Stimulated activated CD8-positive, alpha-beta memory T cell treated with anti-CD3 and anti-CD28 coated beads, Interleukin-7, amount 100 ng/mL, for 24 hours (primary cell): ENCODE results near the gene PYGM.

Experiments used
- DNase-seq: peaks from one replicate; pipeline ENCODE4 v3.0.0-alpha.2; 2020; ENCODE audit warnings: low read depth

Gene PYGM

GRCh38 chr11:64753380-64754123 lies 6.2 kb downstream of the PYGM start:
- DNase-seq: no peak

- DNase-seq: no peak
Observed at GRCh38 chr11:64753019-64753379, 6.8 kb downstream of the PYGM start.

- DNase-seq: no peak
Observed at GRCh38 chr11:64752175-64752970, 7.4 kb downstream of the PYGM start.

- DNase-seq: no peak
Observed at GRCh38 chr11:64751580-64751979, 8.2 kb downstream of the PYGM start.

- DNase-seq: no peak
Observed at GRCh38 chr11:64751136-64751535, 8.6 kb downstream of the PYGM start.

- no peak for DNase-seq
Observed at GRCh38 chr11:64750361-64751054, 9.3 kb downstream of the PYGM start.

GRCh38 chr11:64747961-64748665 lies 11.7 kb downstream of the PYGM start:
- no peak for DNase-seq

GRCh38 chr11:64746486-64746885 lies 13.3 kb downstream of the PYGM start:
- no peak for DNase-seq

- DNase-seq: no peak
Observed at GRCh38 chr11:64745521-64746328, 14.0 kb downstream of the PYGM start.

- DNase-seq: no peak
Observed at GRCh38 chr11:64745189-64745520, 14.6 kb downstream of the PYGM start.

- DNase-seq: no peak
Observed at GRCh38 chr11:64744544-64745188, 15.1 kb downstream of the PYGM start.

GRCh38 chr11:64743591-64744543 lies 15.9 kb downstream of the PYGM start, which contains the start of gene RASGRP2:
Gene RASGRP2, minus strand, starts transcription at chr11:64744142. Its CDS starts 1,276 bp downstream, at chr11:64742866.
- peak; percentile 61 for DNase-seq

GRCh38 chr11:64742889-64743590 lies 16.7 kb downstream of the PYGM start:
- DNase-seq: no peak

- DNase-seq: no peak
Observed at GRCh38 chr11:64742087-64742888, 17.5 kb downstream of the PYGM start.

GRCh38 chr11:64741375-64742086 lies 18.2 kb downstream of the PYGM start:
- no peak for DNase-seq

- no peak for DNase-seq
Observed at GRCh38 chr11:64739871-64740270, 19.9 kb downstream of the PYGM start.

- DNase-seq: no peak
Observed at GRCh38 chr11:64736654-64737053, 23.1 kb downstream of the PYGM start.
